ENCODE results near the gene PTPRG.

PTPRG gene

DNA sequence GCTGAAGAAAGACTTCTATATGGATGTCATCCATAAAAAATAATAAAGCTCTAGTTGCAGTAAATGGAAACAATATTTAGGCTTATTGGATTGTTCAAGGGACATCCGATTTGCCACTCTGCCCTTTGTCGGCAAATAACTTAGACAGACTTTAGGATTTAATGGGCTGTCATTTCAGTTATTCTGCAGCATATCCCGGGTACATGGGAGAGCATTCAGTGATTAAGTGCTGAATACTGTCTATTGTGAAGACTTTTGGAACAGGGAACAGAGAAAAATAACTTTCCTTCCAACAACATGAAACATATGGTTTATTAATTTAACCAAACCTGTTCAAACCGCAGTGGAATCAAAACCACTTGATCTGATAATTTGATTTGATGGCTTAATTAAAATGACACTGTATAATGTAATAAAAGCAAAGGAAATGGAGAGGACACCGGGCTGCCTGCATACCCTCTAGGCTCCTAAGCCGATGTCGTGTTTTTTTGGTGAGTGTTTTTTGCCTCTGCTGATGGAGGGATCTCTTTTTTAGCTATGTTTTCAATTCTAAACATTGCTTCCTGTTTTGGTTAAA lies 612.7 kb downstream of the PTPRG start:
- POLR2A ChIA-PET (ENCODE audit: low non-redundant PET): no interaction called here
- no peak overlapping the region for H3K27ac ChIP-seq
- DNase-seq (ENCODE audit: low spot score): no peak
- CTCF ChIA-PET: no interaction called here
- TF ChIP-seq, protein P1, sequence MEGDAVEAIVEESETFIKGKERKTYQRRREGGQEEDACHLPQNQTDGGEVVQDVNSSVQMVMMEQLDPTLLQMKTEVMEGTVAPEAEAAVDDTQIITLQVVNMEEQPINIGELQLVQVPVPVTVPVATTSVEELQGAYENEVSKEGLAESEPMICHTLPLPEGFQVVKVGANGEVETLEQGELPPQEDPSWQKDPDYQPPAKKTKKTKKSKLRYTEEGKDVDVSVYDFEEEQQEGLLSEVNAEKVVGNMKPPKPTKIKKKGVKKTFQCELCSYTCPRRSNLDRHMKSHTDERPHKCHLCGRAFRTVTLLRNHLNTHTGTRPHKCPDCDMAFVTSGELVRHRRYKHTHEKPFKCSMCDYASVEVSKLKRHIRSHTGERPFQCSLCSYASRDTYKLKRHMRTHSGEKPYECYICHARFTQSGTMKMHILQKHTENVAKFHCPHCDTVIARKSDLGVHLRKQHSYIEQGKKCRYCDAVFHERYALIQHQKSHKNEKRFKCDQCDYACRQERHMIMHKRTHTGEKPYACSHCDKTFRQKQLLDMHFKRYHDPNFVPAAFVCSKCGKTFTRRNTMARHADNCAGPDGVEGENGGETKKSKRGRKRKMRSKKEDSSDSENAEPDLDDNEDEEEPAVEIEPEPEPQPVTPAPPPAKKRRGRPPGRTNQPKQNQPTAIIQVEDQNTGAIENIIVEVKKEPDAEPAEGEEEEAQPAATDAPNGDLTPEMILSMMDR (conservative IDR thresholded peaks at IDR 0.05; ENCODE audit: low read depth): no peak

DNA sequence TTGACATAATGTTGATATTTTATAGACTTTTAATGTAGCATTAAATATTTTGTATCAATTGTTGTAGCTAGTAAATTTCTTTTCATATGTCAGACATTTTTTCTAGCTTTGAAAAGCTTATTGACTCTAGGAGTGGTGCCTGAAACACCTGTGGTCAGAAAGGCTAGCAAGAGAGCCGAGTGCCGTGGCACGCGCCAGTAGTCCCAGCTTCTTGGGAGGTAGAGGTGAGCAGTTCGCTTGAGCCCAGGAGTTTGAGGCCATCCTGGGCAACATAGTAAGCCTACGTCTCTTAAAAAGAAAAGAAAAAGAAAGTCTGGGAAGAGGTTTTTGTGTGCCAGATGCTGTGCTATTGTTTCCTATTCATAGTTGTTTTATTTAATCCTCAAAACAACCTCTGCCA lies 613.8 kb downstream of the PTPRG start:
- no peak for DNase-seq (ENCODE audit: low spot score)
- ChIA-PET POLR2A (ENCODE audit: low non-redundant PET) (no interaction called here), CTCF (no interaction called here)
- TF ChIP-seq, protein P1 (conservative IDR thresholded peaks at IDR 0.05; ENCODE audit: low read depth): no peak
- no peak overlapping the region for H3K27ac ChIP-seq

DNA sequence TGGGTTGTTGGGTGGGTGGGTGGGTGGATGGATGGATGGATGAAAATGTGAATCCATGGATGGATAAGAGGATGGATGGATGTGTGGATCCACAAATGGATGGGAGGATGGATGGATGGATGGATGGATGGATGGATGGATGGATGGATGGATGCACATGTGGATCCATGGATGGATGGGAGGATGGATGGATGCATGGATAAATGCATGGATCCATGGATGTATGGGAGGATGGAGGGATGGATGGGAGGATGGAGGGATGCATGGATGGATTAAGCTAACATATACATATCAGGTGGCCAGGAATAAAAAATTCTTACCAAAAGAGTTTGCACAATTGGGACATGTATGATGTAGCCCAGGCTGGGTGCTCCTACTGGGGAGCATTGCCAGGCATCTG lies 616.7 kb downstream of the PTPRG start:
- ChIA-PET POLR2A (ENCODE audit: low non-redundant PET) (no interaction called here), CTCF (no interaction called here)
- H3K27ac ChIP-seq: no peak overlapping the region
- no peak for DNase-seq (ENCODE audit: low spot score)
- TF ChIP-seq, protein P1 (conservative IDR thresholded peaks at IDR 0.05; ENCODE audit: low read depth): no peak

DNA sequence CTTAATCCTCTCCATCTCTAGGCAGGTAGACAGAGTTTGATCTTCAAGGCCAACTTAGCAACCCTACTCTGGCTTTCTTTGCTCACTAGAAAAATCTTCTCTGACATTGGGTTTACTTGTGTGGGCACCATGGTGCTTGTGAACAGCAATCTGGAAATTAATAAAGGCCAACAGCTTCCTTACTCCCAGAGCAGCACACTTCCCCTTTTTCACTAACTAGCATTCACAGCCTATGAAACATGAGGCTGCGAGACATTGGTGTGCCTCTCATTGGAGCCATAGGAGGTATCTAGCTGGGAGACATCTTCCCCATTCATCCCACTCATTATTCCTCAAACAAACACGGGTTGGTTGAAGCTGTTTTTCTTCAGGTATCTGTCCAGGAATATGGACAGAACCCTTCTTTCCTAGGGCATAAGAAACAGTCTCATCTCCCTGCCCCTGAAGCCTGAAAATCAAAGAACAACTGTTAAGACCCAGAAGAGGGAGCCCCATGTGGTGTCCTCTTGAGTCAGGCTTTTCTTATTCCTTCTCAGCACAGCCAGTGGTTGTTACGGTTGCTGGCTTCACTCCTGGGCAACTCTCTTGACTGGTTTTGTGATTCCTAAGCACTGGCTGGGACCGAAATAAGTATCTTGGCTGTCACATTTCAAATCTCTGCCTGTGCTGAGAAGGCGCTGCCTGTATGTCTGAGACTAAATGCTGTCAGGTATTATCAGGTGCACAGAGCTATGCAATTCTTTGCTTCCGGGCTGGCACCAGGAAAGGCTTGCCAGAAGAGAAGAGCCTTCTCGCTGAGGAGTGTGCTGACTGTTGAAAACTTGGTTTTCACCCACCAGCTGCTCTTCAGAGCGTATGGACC lies 617.6 kb downstream of the PTPRG start:
- TF ChIP-seq, protein P1 (conservative IDR thresholded peaks at IDR 0.05; ENCODE audit: low read depth): no peak
- CTCF ChIA-PET: no interaction called here

DNA sequence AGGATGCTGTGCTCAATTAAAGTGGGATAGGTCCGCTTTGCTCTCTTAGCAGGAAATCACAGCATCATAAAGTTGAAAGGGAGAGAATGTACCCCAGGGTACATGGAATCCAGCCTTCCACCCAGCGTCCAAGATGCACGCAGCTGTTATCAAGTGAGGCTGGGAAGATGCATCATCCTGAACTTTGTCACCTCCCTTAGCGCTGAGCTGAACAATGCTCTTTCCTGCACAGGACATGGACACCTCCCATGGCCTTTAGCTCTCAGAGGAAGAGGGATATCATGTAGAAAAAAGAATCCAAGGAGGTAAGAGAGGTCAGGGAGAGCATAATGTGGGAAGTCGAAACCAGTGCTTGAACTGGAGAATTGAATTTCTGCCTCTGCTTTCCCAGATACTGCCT lies 619.1 kb downstream of the PTPRG start:
- POLR2A ChIA-PET (ENCODE audit: low non-redundant PET): no interaction called here
- TF ChIP-seq, protein P1 (conservative IDR thresholded peaks at IDR 0.05; ENCODE audit: low read depth): no peak
- CTCF ChIA-PET: no interaction called here
- H3K27ac ChIP-seq: no peak overlapping the region
- no peak for DNase-seq (ENCODE audit: low spot score)

More for the DNA sequence above, 617.6 kb downstream of the PTPRG start:
- H3K27ac ChIP-seq: no peak overlapping the region
- DNase-seq (ENCODE audit: low spot score): no peak
- POLR2A ChIA-PET (ENCODE audit: low non-redundant PET): no interaction called here

DNA sequence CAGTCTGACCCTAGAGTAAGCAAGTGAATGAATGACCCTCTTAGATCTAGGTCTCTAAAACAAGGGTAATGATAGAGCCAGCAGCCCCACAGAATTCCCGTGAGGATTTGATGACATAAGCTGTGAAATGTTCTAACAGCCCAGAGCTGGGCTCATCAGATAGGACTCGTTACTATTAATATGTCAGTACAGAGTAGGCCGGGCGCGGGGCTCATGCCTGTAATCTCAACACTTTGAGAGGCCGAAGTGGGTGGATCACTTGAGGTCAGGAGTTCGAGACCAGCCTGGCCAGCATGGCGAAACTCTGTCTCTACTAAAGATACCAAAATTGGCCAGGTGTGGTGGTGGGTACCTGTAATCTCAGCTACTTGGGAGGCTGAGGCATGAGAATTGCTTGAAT lies 621.7 kb downstream of the PTPRG start:
- POLR2A ChIA-PET (ENCODE audit: low non-redundant PET): no interaction called here
- TF ChIP-seq, protein P1 (conservative IDR thresholded peaks at IDR 0.05; ENCODE audit: low read depth): no peak
- CTCF ChIA-PET: no interaction called here
- H3K27ac ChIP-seq: no peak overlapping the region
- DNase-seq (ENCODE audit: low spot score): no peak

Data from RWPE1 (cell line).